HG03045 (cell line): Measurements from ENCODE around the gene WSCD2.

Experiments
- ATAC-seq: cut with Tn5 transposase; IDR thresholded peaks from one replicate; pipeline ENCODE4 v1.9.1; 2021; ENCODE audit warnings: mild to moderate bottlenecking, moderate library complexity; ENCODE audit not compliant: unreplicated experiment

WSCD2 gene

GRCh38 chr12:108260039-108260438 is 131.0 kb downstream of the WSCD2 start:
- ATAC-seq: no peak

GRCh38 chr12:108260969-108261368 is 131.9 kb downstream of the WSCD2 start:
- ATAC-seq: no peak

GRCh38 chr12:108265505-108265904 is 136.4 kb downstream of the WSCD2 start:
- no peak for ATAC-seq

GRCh38 chr12:108266131-108266530 is 137.0 kb downstream of the WSCD2 start:
- no peak for ATAC-seq

GRCh38 chr12:108267450-108267849 is 138.4 kb downstream of the WSCD2 start:
- no peak for ATAC-seq

- no peak for ATAC-seq
These were observed 139.3 kb downstream of the WSCD2 start for GRCh38 chr12:108268397-108268796.

- ATAC-seq: no peak
These were observed 140.1 kb downstream of the WSCD2 start for GRCh38 chr12:108269224-108269623.

GRCh38 chr12:108270035-108270848 is 141.2 kb downstream of the WSCD2 start:
- ATAC-seq: no peak

GRCh38 chr12:108270849-108271143 is 141.7 kb downstream of the WSCD2 start:
- no peak for ATAC-seq

GRCh38 chr12:108271951-108272872 is 143.1 kb downstream of the WSCD2 start:
- no peak for ATAC-seq

GRCh38 chr12:108273217-108273616 is 144.1 kb downstream of the WSCD2 start:
- no peak for ATAC-seq

GRCh38 chr12:108277613-108278012 is 148.5 kb downstream of the WSCD2 start:
- no peak for ATAC-seq

GRCh38 chr12:108282160-108282559 is 153.1 kb downstream of the WSCD2 start:
- ATAC-seq: no peak

- ATAC-seq: no peak
These were observed 153.6 kb downstream of the WSCD2 start for GRCh38 chr12:108282676-108283075.

GRCh38 chr12:108284163-108284562 is 155.1 kb downstream of the WSCD2 start:
- ATAC-seq: no peak

GRCh38 chr12:108285016-108285415 is 155.9 kb downstream of the WSCD2 start:
- ATAC-seq: no peak

- ATAC-seq: no peak
These were observed 158.1 kb downstream of the WSCD2 start for GRCh38 chr12:108287227-108287626.

GRCh38 chr12:108289350-108290161 is 160.5 kb downstream of the WSCD2 start:
- no peak for ATAC-seq

- ATAC-seq: no peak
These were observed 166.6 kb downstream of the WSCD2 start for GRCh38 chr12:108295641-108296040.

- ATAC-seq: no peak
These were observed 167.9 kb downstream of the WSCD2 start for GRCh38 chr12:108296945-108297344.

GRCh38 chr12:108297424-108297823 is 168.3 kb downstream of the WSCD2 start:
- ATAC-seq: no peak
